ENCODE measurements around the gene HDAC4.

HDAC4 gene

DNA sequence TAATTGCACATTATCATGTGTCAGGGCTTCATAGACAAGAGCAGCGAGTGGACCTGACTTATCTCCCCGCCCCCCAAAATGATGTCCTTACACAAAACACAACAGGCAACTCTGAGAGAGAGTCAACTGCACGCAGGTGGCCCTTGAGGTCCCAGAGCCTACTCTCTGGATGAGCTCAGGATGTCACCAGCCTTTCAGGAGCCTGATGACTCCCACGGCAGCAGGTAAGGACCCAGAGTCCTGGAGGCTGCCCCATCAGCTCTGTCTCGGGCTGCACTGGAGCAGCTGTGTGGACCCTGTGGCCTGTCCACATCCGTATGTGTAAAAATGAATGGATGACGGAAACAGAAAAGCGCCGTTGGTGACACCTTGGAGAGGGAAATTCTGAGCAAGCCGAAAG lies 130.9 kb downstream of the HDAC4 start:
- no peak for DNase-seq (ENCODE audit: low read depth)
- H3K4me3 ChIP-seq (ENCODE audit: control insufficient read depth, low read depth, low read length): no peak overlapping the region
- TF ChIP-seq, protein P1, sequence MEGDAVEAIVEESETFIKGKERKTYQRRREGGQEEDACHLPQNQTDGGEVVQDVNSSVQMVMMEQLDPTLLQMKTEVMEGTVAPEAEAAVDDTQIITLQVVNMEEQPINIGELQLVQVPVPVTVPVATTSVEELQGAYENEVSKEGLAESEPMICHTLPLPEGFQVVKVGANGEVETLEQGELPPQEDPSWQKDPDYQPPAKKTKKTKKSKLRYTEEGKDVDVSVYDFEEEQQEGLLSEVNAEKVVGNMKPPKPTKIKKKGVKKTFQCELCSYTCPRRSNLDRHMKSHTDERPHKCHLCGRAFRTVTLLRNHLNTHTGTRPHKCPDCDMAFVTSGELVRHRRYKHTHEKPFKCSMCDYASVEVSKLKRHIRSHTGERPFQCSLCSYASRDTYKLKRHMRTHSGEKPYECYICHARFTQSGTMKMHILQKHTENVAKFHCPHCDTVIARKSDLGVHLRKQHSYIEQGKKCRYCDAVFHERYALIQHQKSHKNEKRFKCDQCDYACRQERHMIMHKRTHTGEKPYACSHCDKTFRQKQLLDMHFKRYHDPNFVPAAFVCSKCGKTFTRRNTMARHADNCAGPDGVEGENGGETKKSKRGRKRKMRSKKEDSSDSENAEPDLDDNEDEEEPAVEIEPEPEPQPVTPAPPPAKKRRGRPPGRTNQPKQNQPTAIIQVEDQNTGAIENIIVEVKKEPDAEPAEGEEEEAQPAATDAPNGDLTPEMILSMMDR (conservative IDR thresholded peaks at IDR 0.05; ENCODE audit: control insufficient read depth, insufficient read depth, low read depth, low read length): no peak

DNA sequence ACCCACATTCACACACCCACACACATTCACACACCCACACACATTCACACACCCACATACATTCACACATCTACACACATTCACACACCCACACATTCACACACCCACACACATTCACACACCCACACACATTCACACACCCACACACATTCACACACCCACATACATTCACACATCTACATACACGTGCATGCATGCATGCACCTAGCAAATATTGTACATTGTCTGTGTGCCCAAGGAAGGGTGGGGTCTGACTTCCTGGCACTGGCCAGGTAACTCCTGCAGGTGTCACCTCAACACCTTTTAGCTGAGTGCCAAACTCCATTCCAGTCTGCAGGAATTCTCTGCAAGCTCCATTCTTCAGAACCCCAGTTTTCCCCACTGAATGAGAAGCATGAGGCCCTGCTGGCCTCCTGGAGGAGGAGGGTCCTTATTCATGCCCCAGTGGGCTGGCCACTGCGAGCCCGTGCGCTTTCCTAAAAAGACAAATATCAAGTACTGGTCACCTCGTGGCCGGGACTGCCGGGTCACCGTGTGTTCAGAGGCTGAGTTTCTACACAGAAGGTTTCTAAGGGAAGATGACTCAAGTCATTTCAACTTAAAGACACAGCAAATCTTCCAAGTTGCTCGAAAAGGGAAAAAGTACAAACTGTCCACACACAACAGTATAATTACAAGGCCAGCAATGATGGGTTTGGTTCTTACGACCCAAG lies 131.5 kb downstream of the HDAC4 start:
- DNase-seq (ENCODE audit: low read depth): no peak
- TF ChIP-seq, protein P1 (conservative IDR thresholded peaks at IDR 0.05; ENCODE audit: control insufficient read depth, insufficient read depth, low read depth, low read length): no peak
- H3K4me3 ChIP-seq (ENCODE audit: control insufficient read depth, low read depth, low read length): no peak overlapping the region

DNA sequence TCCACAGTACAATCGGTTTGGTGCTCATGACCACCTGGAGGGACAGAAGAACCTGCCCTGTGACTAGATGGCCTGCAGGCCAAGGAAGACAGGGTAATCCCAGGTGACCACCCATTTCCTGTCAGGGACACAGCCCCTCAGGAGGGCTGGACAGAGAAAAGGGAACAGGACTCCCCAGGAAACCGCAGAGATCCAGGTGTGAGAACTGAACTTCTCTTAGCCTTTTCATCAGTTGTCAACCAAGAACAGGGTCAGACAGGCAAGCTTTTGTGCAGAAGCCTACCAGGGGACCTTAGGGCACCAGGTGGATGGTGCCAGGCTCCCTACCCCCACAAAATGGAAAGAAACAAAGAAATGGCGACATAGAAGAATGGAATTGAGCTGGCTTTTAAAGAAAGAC lies 132.3 kb downstream of the HDAC4 start:
- TF ChIP-seq, protein P1 (conservative IDR thresholded peaks at IDR 0.05; ENCODE audit: control insufficient read depth, insufficient read depth, low read depth, low read length): no peak
- no peak overlapping the region for H3K4me3 ChIP-seq (ENCODE audit: control insufficient read depth, low read depth, low read length)
- DNase-seq (ENCODE audit: low read depth): no peak

DNA sequence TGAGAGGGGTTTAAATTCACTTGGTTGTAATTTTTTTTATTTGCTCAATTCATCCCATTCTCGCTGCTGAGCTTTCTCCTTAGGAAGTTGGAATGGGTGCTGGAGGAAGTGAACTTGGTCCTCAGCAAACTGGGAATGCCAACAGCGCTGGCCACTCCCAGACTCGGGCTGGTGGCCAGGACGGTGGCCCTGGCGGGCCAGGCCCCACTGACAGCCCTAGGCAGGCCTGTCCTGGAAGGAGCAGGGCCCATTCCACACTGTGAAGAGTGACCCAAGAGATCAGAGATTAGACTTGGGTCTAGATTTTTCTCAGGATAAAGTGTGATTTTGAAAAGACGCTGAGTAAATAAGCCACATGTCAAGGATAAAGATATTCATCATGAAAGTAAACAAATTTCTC lies 132.7 kb downstream of the HDAC4 start:
- no peak for DNase-seq (ENCODE audit: low read depth)

DNA sequence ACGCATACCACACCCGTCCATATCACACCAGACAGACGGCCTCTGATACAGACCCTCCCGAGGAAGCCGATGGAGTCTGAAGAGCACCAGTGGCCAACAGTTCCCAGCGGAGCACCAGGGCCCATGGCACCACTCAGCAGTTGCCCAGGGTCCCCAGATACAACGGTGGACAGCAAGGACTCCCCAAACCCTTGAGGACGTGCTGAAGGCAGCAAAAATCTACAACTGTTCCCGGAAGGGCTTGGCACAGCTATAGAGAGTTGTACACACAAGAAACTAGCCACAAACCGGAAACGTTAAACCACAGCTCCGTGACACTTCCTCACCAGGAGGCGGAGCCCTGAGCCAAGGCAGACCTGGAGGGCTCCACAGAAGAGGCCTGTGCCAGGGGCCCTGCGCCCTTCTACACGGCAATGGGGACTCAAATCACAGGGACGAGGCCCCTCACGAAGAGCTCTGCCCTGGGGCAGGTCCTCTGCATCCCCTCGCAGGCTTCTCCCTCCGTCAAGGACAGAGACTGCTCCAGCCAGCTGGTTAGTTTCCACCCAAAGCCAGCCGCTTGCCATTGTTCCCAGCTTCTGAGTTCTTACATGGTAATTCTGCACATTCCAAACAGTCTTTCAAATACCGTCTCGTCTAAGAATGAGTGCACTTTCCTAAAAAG lies 133.4 kb downstream of the HDAC4 start:
- DNase-seq (ENCODE audit: low read depth): peak; percentile 76
- no peak overlapping the region for H3K4me3 ChIP-seq (ENCODE audit: control insufficient read depth, low read depth, low read length)
- TF ChIP-seq, protein P1 (conservative IDR thresholded peaks at IDR 0.05; ENCODE audit: control insufficient read depth, insufficient read depth, low read depth, low read length): peak; percentile 10

More for the DNA sequence above, 132.7 kb downstream of the HDAC4 start:
- H3K4me3 ChIP-seq (ENCODE audit: control insufficient read depth, low read depth, low read length): no peak overlapping the region
- TF ChIP-seq, protein P1 (conservative IDR thresholded peaks at IDR 0.05; ENCODE audit: control insufficient read depth, insufficient read depth, low read depth, low read length): no peak

DNA sequence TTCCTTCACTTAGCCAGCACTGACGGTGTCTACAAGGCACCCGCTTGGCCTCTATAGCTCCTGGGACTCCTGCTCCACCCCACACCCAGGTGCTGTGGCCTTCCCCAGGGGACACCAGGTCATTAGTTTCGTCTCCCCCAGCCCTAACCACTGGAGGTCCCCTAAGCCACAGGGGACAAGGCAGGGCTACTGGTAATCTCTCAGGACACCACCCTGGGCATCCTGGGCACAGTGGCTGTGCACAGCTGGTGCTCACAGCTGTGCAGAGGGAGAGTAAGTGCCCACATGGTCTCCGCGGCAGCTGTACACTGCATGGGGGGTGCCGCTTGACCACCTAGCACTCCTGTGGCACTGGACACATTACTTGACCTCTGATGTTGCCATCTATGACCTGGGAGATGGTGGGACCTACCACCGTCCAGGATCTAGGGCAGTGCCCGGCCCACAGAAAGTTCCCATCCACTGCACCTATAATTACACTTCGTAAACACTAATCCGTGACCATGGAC lies 134.0 kb downstream of the HDAC4 start:
- DNase-seq (ENCODE audit: low read depth): no peak
- no peak overlapping the region for H3K4me3 ChIP-seq (ENCODE audit: control insufficient read depth, low read depth, low read length)
- TF ChIP-seq, protein P1 (conservative IDR thresholded peaks at IDR 0.05; ENCODE audit: control insufficient read depth, insufficient read depth, low read depth, low read length): no peak

All from fibroblast of mammary gland (primary cell).